ENCODE results near the gene MYO18B.

- TF ChIP-seq POLR2AphosphoS5 (IDR thresholded peaks at IDR 0.05; ENCODE audit: low read depth, low read length) (no peak), TAF1 (IDR thresholded peaks at IDR 0.05; ENCODE audit: borderline replicate concordance, insufficient read depth, low read length) (no peak)
These were observed 37.3 kb upstream of the MYO18B start for GRCh38 chr22:25704701-25705100.

All from PFSK-1 (cell line).